Kasumi-1 (cell line): Measurements from ENCODE around the gene PPP1R12C.

Experiments used
- DNase-seq, 2 experiments: peaks; one replicate each; lab custom pipeline; 2025; lab: John Stamatoyannopoulos, UW

Gene PPP1R12C

GRCh38 chr19:55146705-55147273, 29.4 kb upstream of the PPP1R12C start:
- DNase-seq = peak; percentile 27 to 55

GRCh38 chr19:55146078-55146704, 28.8 kb upstream of the PPP1R12C start:
- peak; percentile 58 to 72 for DNase-seq

DNA sequence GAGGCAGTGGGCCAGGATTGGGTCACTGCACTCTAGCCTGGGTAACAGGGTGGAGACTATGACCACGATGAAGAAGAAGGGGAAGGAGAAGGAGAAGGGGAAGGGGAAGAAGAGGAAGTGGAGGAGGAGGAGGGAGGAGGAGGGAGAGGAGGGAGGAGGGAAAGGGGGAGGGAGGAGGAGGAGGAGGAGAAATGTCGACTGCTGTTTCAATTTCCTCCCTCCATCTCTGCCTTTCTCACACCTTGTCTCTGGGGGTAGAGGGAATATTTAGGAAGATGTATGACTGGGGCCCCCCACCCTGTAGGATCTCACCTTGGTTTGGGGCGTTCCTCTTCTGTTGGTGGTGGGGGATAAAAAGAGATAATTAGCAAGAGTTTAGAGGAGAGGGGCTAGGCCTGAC, 27.8 kb upstream of the PPP1R12C start:
- DNase-seq = no peak

DNA sequence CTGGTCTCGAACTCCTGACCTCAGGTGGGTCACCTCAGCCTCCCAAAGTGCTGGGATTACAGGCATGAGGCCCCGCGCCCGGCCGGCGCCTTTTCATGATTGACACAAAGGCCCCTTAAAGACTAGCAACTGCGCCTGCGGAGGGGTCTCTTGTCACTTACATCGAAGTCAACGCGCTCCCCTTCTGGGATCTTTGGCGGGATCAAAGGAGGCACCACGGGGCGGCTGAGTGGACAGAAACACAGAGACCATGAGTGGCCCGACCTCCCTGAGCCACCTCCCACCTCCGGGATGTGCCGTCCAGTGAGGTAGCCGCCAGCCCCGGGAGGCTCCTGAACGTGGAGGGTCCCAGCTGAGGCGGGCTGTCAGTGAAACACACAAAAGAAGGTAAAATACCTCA, 24.3 kb upstream of the PPP1R12C start:
- DNase-seq = no peak

DNA sequence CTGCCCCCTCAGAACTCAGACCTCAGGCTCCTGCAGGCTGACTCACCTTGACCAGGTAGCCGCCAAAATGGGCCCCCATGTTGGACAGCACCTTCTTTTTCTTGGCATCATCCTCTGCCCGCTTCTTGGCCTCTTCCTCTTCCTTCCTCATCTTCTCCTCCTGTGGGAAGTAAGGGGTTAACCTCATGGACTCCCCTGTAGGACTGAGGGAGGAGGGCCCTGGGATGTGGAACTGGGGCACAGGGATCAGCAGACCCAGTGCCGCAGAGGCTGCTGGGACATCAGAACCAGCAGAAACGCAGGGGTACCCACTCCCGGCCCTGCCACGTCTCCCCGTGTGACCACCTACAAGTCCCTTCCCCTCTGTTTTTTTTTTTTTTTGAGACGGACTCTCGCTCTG, 20.5 kb upstream of the PPP1R12C start:
- no peak for DNase-seq

DNA sequence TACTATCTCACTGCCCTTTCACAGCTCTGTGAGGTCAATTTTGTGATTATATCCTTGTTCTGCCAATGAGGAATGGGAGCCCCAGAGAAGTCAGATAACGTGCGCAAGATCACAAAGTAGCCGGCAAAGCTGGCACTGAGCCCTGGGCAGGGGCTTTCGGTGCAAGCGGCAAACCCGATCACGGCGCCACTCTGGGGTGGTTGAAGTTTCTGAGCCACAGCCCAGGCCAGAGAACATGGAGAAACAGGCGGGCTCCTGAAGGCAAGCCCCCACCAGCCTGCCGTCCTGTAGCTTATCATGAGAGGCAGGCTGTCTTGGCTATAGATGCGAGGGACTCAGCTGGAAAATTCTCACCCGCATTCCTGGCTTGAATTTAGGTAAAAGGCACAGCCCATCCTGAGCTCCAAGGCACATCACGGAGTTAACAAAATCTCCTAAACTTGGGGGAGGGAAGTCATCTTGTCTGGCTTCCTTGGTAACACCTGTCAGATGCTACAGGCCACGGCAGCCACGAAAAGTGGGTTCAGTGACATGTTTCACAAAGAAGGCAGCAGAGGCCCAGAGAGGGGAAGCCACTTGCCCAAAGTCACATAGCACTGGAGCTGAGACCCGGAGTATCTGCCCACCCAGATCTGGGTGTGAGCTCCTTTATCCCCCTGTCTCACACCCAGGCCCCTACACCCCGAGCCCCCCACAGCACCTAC, 19.1 kb upstream of the PPP1R12C start:
- DNase-seq = no peak

- no peak for DNase-seq
Measured at GRCh38 chr19:55134736-55135135, 17.3 kb upstream of the PPP1R12C start.

- no peak for DNase-seq
Measured at GRCh38 chr19:55133639-55134444, 16.4 kb upstream of the PPP1R12C start.

DNA sequence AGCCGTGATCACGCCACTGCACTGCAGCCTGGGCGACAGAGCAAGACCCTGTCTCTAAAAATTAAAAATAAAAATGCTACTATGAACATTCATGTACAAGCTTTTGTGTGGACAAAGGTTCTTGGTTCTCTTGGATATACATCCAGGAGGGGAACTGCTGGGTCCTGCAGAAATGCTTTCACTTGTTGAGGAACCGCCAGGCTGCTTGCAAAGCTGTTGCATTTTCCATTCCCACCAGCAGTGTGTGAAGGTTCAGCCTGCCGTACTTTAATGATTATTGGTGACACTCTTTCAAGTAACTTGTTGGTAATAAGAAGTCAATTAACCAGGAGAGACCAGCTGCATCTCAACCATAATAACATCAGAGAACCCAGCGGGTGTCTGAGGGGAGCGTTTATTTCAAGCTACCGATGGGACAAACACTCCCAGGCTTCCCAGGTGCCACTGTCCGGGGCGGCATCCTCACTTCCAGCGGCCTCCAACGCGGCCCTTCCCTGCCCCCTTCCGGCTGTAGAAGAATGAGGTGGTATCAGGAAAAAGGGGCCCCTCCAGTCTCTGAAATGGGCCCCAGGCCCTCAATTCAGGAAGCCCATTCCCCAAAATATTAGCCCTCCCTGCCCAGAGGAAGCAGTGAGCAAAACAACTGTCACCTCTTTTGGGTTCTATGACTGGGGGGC, 15.2 kb upstream of the PPP1R12C start:
- DNase-seq = no peak

DNA sequence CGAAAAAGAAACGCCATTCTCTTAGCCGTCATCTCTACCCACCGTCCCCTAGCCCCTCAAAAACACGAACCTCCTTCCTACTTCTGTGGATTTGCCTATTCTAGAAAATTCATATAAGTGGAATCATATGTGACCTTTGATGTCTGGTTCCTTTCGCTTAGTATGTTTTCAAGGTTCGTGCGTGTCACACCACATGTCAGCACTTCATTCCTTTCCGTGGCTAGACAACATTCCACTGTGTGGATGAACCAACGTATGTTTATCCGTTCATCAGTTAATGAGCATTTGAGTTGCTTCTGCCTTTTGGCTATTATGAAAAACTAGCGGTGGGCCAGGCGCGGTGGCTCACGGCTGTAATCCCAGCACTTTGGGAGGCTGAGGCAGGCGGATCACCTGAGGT, 14.0 kb upstream of the PPP1R12C start:
- DNase-seq = no peak

DNA sequence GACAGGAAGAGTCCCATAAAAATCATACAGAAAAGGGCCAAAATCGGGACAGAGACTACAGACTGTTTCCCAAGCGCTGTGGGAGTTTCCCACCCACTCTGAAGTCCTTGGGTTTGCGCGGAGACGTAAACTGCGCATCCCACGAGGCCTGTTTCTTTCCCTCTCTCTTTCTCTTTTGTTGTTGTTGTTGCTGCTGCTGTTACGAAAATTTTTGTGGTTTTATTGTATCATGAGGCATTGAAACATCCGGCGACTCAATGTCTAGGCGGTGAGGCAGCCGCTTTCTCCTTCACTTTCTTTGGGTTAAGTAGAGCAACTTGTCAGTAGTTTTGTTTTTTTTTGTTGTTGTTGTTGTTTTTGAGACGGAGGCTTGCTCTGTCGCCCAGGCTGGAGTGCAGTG, 1.6 kb upstream of the PPP1R12C start:
- DNase-seq = no peak

- no peak for DNase-seq
Measured at GRCh38 chr19:55118401-55118991, 1.1 kb upstream of the PPP1R12C start.

DNA sequence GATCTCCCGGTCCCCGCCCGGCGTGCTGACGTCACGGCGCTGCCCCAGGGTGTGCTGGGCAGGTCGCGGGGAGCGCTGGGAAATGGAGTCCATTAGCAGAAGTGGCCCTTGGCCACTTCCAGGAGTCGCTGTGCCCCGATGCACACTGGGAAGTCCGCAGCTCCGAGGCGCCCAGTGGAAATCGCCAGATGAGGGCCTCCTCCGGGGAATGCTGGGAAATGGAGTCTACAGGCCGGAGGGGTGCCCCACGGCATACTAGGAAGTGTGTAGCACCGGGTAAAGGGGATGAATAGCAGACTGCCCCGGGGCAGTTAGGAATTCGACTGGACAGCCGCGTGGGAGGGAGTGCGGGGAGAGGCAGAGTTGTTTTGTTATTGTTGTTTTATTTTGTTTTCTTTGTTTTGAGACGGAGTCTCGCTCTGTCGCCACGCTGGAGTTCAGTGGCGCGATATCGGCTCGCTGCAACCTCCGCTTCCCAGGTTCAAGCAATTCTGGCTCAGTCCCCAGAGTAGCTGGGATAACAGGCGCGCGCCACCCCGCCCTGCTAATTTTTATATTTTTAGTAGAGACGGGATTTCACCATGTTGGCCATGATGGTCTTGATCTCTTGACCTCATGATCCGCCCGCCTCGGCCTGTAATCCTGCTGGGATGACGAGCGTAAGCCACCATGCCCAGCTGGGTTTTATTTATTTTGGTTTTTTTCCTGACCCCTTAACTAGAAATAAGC, 390 bp upstream of the PPP1R12C start:
- DNase-seq = peak; percentile 98

GRCh38 chr19:55116232-55116858, 1.1 kb downstream of the PPP1R12C start:
- DNase-seq = peak; percentile 92 to 93

DNA sequence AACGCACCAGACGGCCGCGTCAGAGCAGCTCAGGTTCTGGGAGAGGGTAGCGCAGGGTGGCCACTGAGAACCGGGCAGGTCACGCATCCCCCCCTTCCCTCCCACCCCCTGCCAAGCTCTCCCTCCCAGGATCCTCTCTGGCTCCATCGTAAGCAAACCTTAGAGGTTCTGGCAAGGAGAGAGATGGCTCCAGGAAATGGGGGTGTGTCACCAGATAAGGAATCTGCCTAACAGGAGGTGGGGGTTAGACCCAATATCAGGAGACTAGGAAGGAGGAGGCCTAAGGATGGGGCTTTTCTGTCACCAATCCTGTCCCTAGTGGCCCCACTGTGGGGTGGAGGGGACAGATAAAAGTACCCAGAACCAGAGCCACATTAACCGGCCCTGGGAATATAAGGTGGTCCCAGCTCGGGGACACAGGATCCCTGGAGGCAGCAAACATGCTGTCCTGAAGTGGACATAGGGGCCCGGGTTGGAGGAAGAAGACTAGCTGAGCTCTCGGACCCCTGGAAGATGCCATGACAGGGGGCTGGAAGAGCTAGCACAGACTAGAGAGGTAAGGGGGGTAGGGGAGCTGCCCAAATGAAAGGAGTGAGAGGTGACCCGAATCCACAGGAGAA, 1.9 kb downstream of the PPP1R12C start:
- no peak for DNase-seq

DNA sequence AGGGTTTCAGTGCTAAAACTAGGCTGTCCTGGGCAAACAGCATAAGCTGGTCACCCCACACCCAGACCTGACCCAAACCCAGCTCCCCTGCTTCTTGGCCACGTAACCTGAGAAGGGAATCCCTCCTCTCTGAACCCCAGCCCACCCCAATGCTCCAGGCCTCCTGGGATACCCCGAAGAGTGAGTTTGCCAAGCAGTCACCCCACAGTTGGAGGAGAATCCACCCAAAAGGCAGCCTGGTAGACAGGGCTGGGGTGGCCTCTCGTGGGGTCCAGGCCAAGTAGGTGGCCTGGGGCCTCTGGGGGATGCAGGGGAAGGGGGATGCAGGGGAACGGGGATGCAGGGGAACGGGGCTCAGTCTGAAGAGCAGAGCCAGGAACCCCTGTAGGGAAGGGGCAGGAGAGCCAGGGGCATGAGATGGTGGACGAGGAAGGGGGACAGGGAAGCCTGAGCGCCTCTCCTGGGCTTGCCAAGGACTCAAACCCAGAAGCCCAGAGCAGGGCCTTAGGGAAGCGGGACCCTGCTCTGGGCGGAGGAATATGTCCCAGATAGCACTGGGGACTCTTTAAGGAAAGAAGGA, 2.8 kb downstream of the PPP1R12C start:
- no peak for DNase-seq

DNA sequence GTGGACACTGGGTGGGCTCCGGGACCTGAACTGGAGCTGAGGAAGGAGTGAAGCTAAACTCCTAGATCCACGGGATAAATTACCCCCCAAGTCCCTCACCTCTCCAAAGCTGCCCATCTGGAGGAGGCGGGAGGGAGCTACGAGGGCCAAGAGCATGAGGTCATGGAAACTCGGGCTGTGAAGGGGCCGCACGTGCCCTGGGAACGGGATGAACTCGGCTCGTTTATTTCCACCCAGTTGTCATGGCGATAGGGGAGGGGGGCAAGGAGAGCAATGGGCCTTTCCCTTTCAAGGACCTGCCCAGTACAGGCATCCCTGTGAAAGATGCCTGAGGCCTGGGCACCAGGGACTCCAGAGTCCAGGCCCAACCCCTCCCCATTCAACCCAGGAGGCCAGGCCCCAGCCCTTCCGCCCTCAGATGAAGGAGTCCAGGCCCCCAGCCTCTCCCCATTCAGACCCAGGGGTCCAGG, 3.8 kb downstream of the PPP1R12C start:
- DNase-seq = no peak

DNA sequence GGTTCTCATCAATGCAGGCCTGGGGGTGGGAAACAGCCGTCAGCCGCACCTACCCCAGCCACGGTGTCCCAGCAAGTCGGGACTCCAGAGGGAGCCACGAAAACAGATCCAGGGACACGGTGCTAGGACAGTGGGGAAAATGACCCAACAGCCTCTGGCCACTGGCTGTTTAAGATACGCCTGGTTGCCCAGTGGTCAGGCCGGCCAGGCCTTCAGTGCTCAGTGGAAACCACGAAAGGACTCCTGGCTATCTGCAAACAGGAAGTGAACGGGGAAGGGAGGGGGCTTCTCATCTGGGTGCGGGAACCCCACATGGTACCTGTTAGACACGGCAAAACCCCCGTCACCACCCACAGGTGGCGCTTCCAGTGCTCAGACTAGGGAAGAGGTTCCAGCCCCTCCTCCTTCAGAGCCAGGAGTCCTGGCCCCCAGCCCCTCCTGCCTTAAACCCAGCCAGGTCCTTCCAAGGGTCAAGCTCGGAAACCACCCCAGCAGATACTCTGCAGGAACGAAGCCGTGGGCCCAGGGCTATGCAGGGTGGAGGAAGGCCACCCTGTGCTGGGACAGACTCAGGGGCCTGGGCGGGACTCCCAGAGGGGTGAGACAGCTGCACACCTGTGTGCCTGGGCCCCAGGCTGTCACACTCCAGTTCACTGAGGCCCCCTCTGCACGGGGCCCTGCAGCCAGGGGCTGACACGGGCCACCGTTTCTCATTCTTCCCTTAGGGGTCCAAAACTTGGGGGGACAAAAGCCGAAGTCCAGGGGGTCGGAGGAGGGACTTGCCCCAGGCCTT, 4.5 kb downstream of the PPP1R12C start:
- no peak for DNase-seq
